ENCODE data around the gene NRSN1. TPM values are rescaled to one million over a fixed set of nuclear protein-coding genes. Genes with fewer than 3 reads are reported as not detected.

The NRSN1 gene
- total RNA-seq, 4 donors from 2014 or later, result not detected

- H3K36me3 ChIP-seq, result no peaks in the 10 kb centered on the region
- H3K27ac ChIP-seq, result no peak overlapping the region
- DNase-seq, result no peak
- TF ChIP-seq CTCF (IDR thresholded peaks at IDR 0.05), result no peak
- no peak for TF ChIP-seq POLR2A (IDR thresholded peaks at IDR 0.05)
- no peaks in the 10 kb centered on the region for H3K4me1 ChIP-seq
- H3K4me3 ChIP-seq, result no peak overlapping the region
- no peaks in the 10 kb centered on the region for H3K9me3 ChIP-seq
- no peaks in the 10 kb centered on the region for H3K27me3 ChIP-seq
Measured at GRCh38 chr6:24148684-24149083, 22.7 kb downstream of the NRSN1 start.

DNA sequence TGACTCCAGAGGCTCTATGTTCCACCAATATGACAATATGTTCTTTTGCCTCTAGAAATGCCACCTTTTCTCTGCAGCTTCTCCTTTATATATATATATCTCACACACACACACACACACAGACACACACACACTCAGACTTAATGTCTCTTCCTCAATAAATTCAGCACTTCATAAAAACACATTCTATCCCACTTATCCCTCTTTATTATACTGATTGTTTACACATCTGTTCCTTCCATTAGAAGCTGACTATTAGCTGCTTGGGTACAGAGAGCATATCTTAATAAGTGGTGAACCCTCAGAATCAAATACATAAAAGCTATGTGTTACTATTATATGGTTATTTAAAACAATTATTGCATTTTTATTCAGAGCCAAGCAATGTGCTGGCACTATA, 23.3 kb downstream of the NRSN1 start:
- TF ChIP-seq POLR2A (IDR thresholded peaks at IDR 0.05), result no peak
- no peak for TF ChIP-seq CTCF (IDR thresholded peaks at IDR 0.05)
- no peak for DNase-seq
- Histone ChIP-seq H3K27ac (no peak overlapping the region), H3K4me3 (no peak overlapping the region), H3K9me3 (no peaks in the 10 kb centered on the region), H3K4me1 (no peaks in the 10 kb centered on the region), H3K27me3 (no peaks in the 10 kb centered on the region), H3K36me3 (no peaks in the 10 kb centered on the region)

- no peaks in the 10 kb centered on the region for H3K36me3 ChIP-seq
- no peaks in the 10 kb centered on the region for H3K4me1 ChIP-seq
- no peaks in the 10 kb centered on the region for H3K9me3 ChIP-seq
- H3K27me3 ChIP-seq, result no peaks in the 10 kb centered on the region
- no peak overlapping the region for H3K4me3 ChIP-seq
- TF ChIP-seq POLR2A (IDR thresholded peaks at IDR 0.05), result no peak
- H3K27ac ChIP-seq, result no peak overlapping the region
- DNase-seq, result no peak
Measured at GRCh38 chr6:24149836-24150235, 23.8 kb downstream of the NRSN1 start.

DNA sequence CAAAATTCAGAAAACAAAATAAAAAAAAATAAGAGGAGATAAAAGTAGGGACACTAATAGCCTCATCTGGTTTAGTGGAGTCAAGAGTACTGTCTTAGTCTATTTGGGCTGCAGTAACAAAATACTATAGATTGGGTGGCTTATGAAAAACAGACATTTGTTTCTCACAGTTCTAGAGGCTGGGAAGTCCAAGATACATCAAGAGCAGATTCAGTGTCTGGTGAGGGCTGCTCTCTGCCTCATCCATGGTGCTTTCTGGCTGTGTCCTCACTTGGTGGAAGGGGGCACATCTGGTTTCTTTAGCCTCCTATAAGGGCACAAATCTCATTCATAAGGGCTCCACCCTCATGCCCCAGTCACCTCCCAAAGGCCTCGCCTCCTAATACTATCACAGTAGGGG, 26.0 kb downstream of the NRSN1 start:
- Histone ChIP-seq H3K9me3 (no peaks in the 10 kb centered on the region), H3K27ac (no peak overlapping the region), H3K4me1 (no peaks in the 10 kb centered on the region), H3K4me3 (no peak overlapping the region), H3K36me3 (no peaks in the 10 kb centered on the region), H3K27me3 (no peaks in the 10 kb centered on the region)
- TF ChIP-seq CTCF (IDR thresholded peaks at IDR 0.05), result no peak
- TF ChIP-seq POLR2A (IDR thresholded peaks at IDR 0.05), result no peak
- DNase-seq, result no peak

GRCh38 chr6:24154121-24154520, 28.1 kb downstream of the NRSN1 start:
- Histone ChIP-seq H3K9me3 (no peaks in the 10 kb centered on the region), H3K4me3 (no peak overlapping the region), H3K36me3 (no peaks in the 10 kb centered on the region), H3K27ac (no peak overlapping the region), H3K4me1 (no peaks in the 10 kb centered on the region), H3K27me3 (no peaks in the 10 kb centered on the region)
- DNase-seq, result no peak
- TF ChIP-seq POLR2A (IDR thresholded peaks at IDR 0.05), result no peak
- no peak for TF ChIP-seq CTCF (IDR thresholded peaks at IDR 0.05)

DNA sequence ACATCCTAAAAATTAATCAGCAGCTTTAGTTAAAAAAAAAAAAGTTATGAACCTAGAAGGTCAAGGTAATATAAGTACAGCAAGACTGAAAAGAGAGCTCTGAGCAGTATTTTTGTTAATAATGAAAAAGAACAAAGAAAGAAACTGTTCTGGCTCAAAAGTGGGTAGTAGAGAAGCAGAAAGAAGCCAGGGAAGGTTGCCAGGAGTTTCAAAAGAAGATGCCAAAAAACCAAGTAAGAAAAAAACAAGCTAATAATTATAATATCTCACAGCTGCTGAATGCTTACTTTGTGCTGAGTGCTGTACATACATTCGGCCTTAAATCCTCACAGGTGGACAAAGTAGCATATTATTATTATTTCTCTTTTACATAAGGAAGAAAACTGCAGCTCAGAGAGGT, 31.9 kb downstream of the NRSN1 start:
- DNase-seq, result no peak
- H3K4me1 ChIP-seq, result no peaks in the 10 kb centered on the region
- H3K4me3 ChIP-seq, result no peak overlapping the region
- no peaks in the 10 kb centered on the region for H3K36me3 ChIP-seq
- no peak overlapping the region for H3K27ac ChIP-seq
- no peaks in the 10 kb centered on the region for H3K27me3 ChIP-seq
- no peak for TF ChIP-seq CTCF (IDR thresholded peaks at IDR 0.05)
- TF ChIP-seq POLR2A (IDR thresholded peaks at IDR 0.05), result no peak
- no peaks in the 10 kb centered on the region for H3K9me3 ChIP-seq

Data from Peyer's patch (tissue), 4 donors.